ENCODE measurements around the gene SLC9A8. TPM values are rescaled to one million over a fixed set of nuclear protein-coding genes. Genes with fewer than 3 reads are reported as not detected.

The SLC9A8 gene
- 10.5 TPM for total RNA-seq (ENCODE audit: unreplicated experiment)
- long read RNA-seq, partial matches to known transcripts = 0 of 3 reads
- long read RNA-seq, other reads (novel, unspliced or antisense) = 3 of 3 reads

DNA sequence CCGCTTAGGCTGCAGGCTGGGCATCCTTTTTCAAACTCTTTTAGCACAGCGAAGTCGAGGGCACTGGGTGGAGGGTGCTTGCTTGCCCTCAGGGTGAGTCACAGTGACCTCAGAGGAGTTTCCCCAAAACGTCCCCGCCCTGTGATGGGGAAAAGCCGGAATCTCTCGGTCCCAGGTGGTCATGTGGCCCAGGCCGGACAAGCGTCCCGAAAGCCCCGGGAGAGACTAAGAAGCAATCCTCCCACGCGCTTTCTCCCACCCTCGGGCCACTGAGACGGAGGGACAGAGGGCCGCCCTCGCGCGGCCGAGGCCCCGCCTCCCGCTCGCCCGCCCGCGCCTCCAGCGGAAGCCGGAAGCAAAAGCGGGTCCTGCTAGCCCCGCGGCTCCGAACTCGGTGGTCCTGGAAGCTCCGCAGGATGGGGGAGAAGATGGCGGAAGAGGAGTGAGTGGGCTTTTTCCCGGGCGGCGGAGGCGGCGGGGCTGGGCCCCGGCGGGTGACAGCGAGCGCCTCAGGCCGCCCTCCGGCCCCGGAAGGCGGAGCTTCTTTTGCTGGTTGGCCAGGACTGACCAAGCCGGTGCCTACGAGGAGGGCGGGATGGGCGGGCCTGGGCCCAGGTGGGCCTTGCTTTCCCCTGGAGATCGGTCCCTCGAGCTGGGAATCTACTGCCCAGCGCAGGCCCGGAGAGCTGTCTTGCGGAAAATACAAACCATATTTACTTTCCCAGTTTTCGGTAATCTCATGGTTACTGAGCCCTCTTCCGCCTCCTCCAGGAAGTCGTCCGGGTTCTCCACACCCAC, at the start of gene SLC9A8:
TSS of gene SLC9A8 (plus strand) at position 322 of the 798 bp plus-strand sequence. CDS start at position 417, 95 bp downstream.
- no peak for TF ChIP-seq CTCF (IDR thresholded peaks at IDR 0.05; ENCODE audit: unreplicated experiment)
- peak within 1 kb of the TSS; percentile 98 for H3K4me3 Mint-ChIP-seq (ENCODE audit: unreplicated experiment)
- peaks cover 9% of the 10 kb centered on the region for H3K27me3 Mint-ChIP-seq (ENCODE audit: unreplicated experiment)
- peak; percentile 87 for DNase-seq (ENCODE audit: low spot score)
- peak within 1 kb of the TSS; percentile 99 for H3K27ac Mint-ChIP-seq (ENCODE audit: unreplicated experiment)
- peaks cover 10% of the 10 kb centered on the region for H3K36me3 Mint-ChIP-seq (ENCODE audit: low read depth, unreplicated experiment)
- no peaks in the 10 kb centered on the region for H3K9me3 Mint-ChIP-seq (ENCODE audit: unreplicated experiment)
- peaks cover 27% of the 10 kb centered on the region for H3K4me1 Mint-ChIP-seq (ENCODE audit: unreplicated experiment)

- peaks cover 1% of the 10 kb centered on the region for H3K27me3 Mint-ChIP-seq (ENCODE audit: unreplicated experiment)
- H3K4me3 Mint-ChIP-seq (ENCODE audit: unreplicated experiment) = no peak overlapping the region
- no peaks in the 10 kb centered on the region for H3K36me3 Mint-ChIP-seq (ENCODE audit: low read depth, unreplicated experiment)
- DNase-seq (ENCODE audit: low spot score) = no peak
- peaks cover 2% of the 10 kb centered on the region for H3K4me1 Mint-ChIP-seq (ENCODE audit: unreplicated experiment)
- no peak for TF ChIP-seq CTCF (IDR thresholded peaks at IDR 0.05; ENCODE audit: unreplicated experiment)
- H3K9me3 Mint-ChIP-seq (ENCODE audit: unreplicated experiment) = no peaks in the 10 kb centered on the region
- no peak overlapping the region for H3K27ac Mint-ChIP-seq (ENCODE audit: unreplicated experiment)
Observed at GRCh38 chr20:49762940-49763766, 49.5 kb upstream of the SLC9A8 start.

GRCh38 chr20:49765413-49765736, 47.3 kb upstream of the SLC9A8 start:
- peaks cover 11% of the 10 kb centered on the region for H3K4me1 Mint-ChIP-seq (ENCODE audit: unreplicated experiment)
- H3K27ac Mint-ChIP-seq (ENCODE audit: unreplicated experiment) = no peak overlapping the region

DNA sequence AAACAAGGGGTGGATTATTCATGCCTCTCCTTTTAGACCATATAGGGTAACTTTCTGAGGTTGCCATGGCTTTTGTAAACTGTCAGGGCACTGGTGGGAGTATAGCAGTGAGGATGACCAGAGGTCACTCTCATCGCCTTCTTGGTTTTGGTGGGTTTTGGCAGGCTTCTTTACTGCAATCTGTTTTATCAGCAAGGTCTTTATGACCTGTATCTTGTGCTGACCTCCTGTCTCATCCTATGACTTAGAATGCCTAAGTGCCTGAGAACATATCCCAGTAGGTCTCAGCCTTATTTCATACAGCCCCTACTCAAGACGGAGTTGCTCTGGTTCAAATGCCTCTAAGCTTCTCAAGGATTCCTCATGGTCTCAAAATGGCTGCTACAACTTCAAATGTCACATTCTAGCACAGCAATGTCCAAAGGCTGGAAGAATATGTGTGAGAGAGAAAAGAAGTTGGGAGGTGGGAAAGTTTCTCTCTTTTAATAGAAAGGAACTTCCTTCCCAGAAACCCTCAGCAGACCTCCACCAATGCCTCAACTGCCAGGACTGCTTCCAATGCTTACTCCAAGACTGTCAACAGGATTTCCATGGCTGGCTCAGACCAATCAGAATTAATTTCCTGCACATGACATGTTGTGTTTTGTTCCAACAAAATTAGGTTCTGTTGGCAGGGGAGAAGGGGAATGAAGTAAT, 46.6 kb upstream of the SLC9A8 start:
- no peaks in the 10 kb centered on the region for H3K36me3 Mint-ChIP-seq (ENCODE audit: low read depth, unreplicated experiment)
- H3K4me3 Mint-ChIP-seq (ENCODE audit: unreplicated experiment) = no peak overlapping the region
- no peak overlapping the region for H3K27ac Mint-ChIP-seq (ENCODE audit: unreplicated experiment)
- peaks cover 15% of the 10 kb centered on the region for H3K4me1 Mint-ChIP-seq (ENCODE audit: unreplicated experiment)
- H3K27me3 Mint-ChIP-seq (ENCODE audit: unreplicated experiment) = peaks cover 1% of the 10 kb centered on the region
- no peak for DNase-seq (ENCODE audit: low spot score)
- peaks cover 4% of the 10 kb centered on the region for H3K9me3 Mint-ChIP-seq (ENCODE audit: unreplicated experiment)
- no peak for TF ChIP-seq CTCF (IDR thresholded peaks at IDR 0.05; ENCODE audit: unreplicated experiment)

More at GRCh38 chr20:49765413-49765736, 47.3 kb upstream of the SLC9A8 start:
- Mint-ChIP-seq H3K27me3 (ENCODE audit: unreplicated experiment) (peaks cover 1% of the 10 kb centered on the region), H3K36me3 (ENCODE audit: low read depth, unreplicated experiment) (no peaks in the 10 kb centered on the region), H3K9me3 (ENCODE audit: unreplicated experiment) (peaks cover 4% of the 10 kb centered on the region), H3K4me3 (ENCODE audit: unreplicated experiment) (no peak overlapping the region)
- DNase-seq (ENCODE audit: low spot score) = no peak
- no peak for TF ChIP-seq CTCF (IDR thresholded peaks at IDR 0.05; ENCODE audit: unreplicated experiment)
